ENCODE data around the gene LRRC14B.
"Not testable (repeated sequence)": the region's sequence is repeated elsewhere in the genome, so short reads cannot be mapped to it uniquely, and the experiment has no call there.

Gene LRRC14B

GRCh38 chr5:237931-238330, 46.6 kb downstream of the LRRC14B start:
- DNase-seq (ENCODE audit: low read depth, low spot score) = not testable (repeated sequence)

DNA sequence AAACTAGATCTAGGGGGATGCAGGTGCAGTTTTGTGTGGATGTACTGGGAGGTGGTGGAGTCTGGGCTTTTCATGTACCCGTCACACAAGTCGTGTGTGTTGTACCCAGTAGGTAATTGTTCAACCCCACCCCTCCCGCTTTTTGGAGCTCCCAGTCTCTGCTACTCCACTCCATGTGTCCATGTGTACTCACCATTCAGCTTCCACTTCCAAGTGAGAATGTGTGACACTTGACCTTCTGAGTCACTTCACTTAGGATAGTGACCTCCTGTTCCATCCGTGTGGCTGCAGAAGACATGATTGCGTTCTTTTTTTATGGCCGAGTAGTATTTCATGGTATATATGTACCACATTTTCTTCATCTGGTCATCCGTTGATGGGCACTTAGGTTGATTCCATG, 49.3 kb downstream of the LRRC14B start:
- DNase-seq (ENCODE audit: low read depth, low spot score) = not testable (repeated sequence)

GRCh38 chr5:241045-241669, 49.9 kb downstream of the LRRC14B start:
- DNase-seq (ENCODE audit: low read depth, low spot score) = not testable (repeated sequence)

DNA sequence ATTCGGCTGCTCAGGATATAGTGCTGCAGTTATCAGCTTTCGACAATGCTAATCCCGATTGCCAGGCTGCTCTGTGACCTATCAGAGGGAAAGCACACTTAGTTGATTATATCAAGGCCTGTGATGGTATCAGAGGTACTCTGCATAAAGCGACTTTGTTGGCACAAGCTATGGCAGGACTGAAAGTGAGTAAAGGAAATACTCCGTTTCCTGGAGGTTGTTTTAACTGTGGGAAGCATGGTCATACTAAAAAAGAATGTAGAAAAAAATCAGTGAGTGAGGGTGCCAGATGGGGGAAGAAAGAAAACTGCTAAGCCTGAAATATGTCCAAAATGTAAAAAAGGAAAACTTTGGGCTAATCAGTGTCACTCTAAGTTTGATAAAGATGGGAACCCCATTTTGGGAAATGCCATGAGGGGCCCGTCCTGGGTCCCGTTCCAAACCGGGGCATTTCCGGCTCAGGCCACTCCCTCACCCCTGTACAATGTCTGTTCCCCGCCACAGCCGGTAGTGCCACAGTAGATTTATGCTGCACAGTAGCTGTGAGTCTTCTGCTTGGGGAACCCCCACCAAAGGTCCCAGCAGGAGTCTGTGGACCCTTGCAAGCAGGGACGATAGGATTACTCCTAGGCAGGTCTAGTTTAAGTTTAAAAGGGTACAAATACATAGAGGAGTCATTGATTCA, 52.5 kb downstream of the LRRC14B start:
- not testable (repeated sequence) for DNase-seq (ENCODE audit: low read depth, low spot score)

DNA sequence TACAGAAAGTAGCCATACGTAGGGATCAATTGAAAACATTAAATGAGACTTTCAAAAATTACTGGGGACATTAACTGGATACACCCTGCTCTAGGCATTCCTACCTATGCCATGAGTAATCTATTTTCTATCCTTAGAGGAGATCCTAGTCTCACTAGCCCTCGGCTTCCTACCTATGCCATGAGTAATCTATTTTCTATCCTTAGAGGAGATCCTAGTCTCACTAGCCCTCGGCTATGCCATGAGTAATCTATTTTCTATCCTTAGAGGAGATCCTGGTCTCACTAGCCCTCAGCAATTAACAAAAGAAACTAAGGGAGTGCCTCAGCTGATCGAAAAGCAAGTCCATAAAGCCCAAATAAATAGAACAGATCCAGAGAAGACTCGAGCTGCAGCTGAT, 54.4 kb downstream of the LRRC14B start:
- DNase-seq (ENCODE audit: low read depth, low spot score) = not testable (repeated sequence)

All from ELF-1 (cell line).